HCT116 (cell line): ENCODE data around the gene RCOR1. TPM values are rescaled to one million over a fixed set of nuclear protein-coding genes. Genes with fewer than 3 reads are reported as not detected.
A peak's percentile ranks its signal among the peaks of the same experiment; 100 is the strongest.
"Not testable (repeated sequence)": the region's sequence is repeated elsewhere in the genome, so short reads cannot be mapped to it uniquely, and the experiment has no call there.

Experiments
- ATAC-seq: fragments of 200-7000 bp; cut with Tn5 transposase; 2 replicates; pipeline ENCODE4 v1.9.1; 2020; ENCODE audit warnings: mild to moderate bottlenecking, moderate library complexity
- BruUV-seq: library from RNA; stranded (reverse); fragments of 400-500 nt; replicated peaks from 2 replicates; lab custom pipeline; 2021; lab: Mats Ljungman, UMichigan
- CTCF ChIA-PET: fragments of 300-600 bp; sonication (Branson Sonifier 250); formaldehyde crosslinking; loops from one replicate; lab custom pipeline; 2021; ENCODE audit warnings: antibody characterized with exemption; lab: Charles Lee
- POLR2A ChIA-PET: fragments of 300-600, 350-600 bp; sonication (Branson Sonifier 250); formaldehyde crosslinking; loops from one replicate; lab custom pipeline; 2021; ENCODE audit warnings: antibody characterized with exemption; lab: Charles Lee
- RAD21 ChIA-PET, 2 experiments: fragments of 300-600 bp; sonication (Branson Sonifier 250); formaldehyde crosslinking; loops; one replicate each; lab custom pipeline; 2023; ENCODE audit warnings: low total read pairs in 2 of 2; ENCODE audit not compliant: uncharacterized antibody in 2 of 2, unreplicated experiment in 2 of 2, low non-redundant PET in 1 of 2; lab: Charles Lee
- DNase-seq: peaks from one replicate; pipeline ENCODE4 v3.0.0-alpha.2; 2010; ENCODE audit warnings: low read depth, low spot score
- H2AFZ ChIP-seq: fragments of 200-600 bp; shearing (Covaris generic), sonication (generic); 2 replicates; pipeline ENCODE4 v1.6.1; 2017; ENCODE audit warnings: low read depth, mixed run types, mixed read lengths, antibody characterized with exemption, low read length; ENCODE audit not compliant: poor library complexity, severe bottlenecking
- H3K27ac ChIP-seq: 2 replicates; pipeline ENCODE4 v1.5.1; 2012; ENCODE audit warnings: low read depth, low read length
- H3K27me3 ChIP-seq: fragments of 200-600 bp; sonication (generic); 2 replicates; pipeline ENCODE4 v1.6.1; 2016; ENCODE audit warnings: mixed run types, low read length, mixed read lengths; ENCODE audit not compliant: insufficient read depth
- H3K36me3 ChIP-seq, 2 experiments: fragments of 200-500 bp in 1 of 2; fragments of 200-600 bp in 1 of 2; sonication (Bioruptor generic) in 1 of 2; sonication (generic) in 1 of 2; 2 replicates each; pipeline versions ENCODE4 v1.5.1 to v1.6.1; 2014 to 2016; ENCODE audit warnings: low read length in 2 of 2, inconsistent platforms in 1 of 2, mixed read lengths in 1 of 2, mixed run types in 1 of 2; ENCODE audit not compliant: insufficient read depth in 2 of 2, control insufficient read depth in 1 of 2
- H3K4me1 ChIP-seq, 2 experiments: fragments of 200-600 bp in 1 of 2; sonication (generic) in 1 of 2; 2 replicates each; pipeline versions ENCODE4 v1.5.1 to v1.6.1; 2012 to 2017; ENCODE audit warnings: low read length in 2 of 2, inconsistent platforms in 1 of 2, mild to moderate bottlenecking in 1 of 2, mixed read lengths in 1 of 2, mixed run types in 1 of 2, moderate library complexity in 1 of 2; ENCODE audit not compliant: insufficient read depth in 2 of 2, control insufficient read depth in 1 of 2
- H3K4me2 ChIP-seq: fragments of 200-600 bp; sonication (generic); 2 replicates; pipeline ENCODE4 v1.6.1; 2017; ENCODE audit warnings: mixed run types, low read length, mixed read lengths
- H3K4me3 ChIP-seq, 2 experiments: fragments of 200-600 bp in 1 of 2; sonication (generic) in 1 of 2; replicated peaks in 1 of 2; 2 replicates each; pipeline ENCODE4 v1.5.1; 2011 to 2016; ENCODE audit warnings: low read length in 2 of 2, control low read depth in 1 of 2, low read depth in 1 of 2, mild to moderate bottlenecking in 1 of 2, mixed read lengths in 1 of 2, mixed run types in 1 of 2
- H3K79me2 ChIP-seq: fragments of 200-600 bp; sonication (generic); 2 replicates; pipeline ENCODE4 v1.6.1; 2017; ENCODE audit warnings: mild to moderate bottlenecking, mixed run types, low read length, moderate library complexity, mixed read lengths; ENCODE audit not compliant: insufficient read depth
- H3K9ac ChIP-seq: fragments of 200-600 bp; sonication (generic); 2 replicates; pipeline ENCODE4 v1.6.1; 2016; ENCODE audit warnings: low read length, mixed read lengths
- H3K9me2 ChIP-seq: fragments of 200-600 bp; sonication (generic), shearing (Covaris generic); 2 replicates; pipeline ENCODE4 v1.6.1; 2017; ENCODE audit warnings: mixed run types, mild to moderate bottlenecking, moderate library complexity; ENCODE audit not compliant: insufficient read depth
- H3K9me3 ChIP-seq, 2 experiments: fragments of 200-500 bp in 1 of 2; fragments of 200-600 bp in 1 of 2; sonication (Bioruptor generic) in 1 of 2; sonication (generic) in 1 of 2; 2 replicates each; pipeline ENCODE4 v1.6.1; 2014 to 2017; ENCODE audit warnings: low read length in 2 of 2, mixed read lengths in 2 of 2, inconsistent platforms in 1 of 2, low read depth in 1 of 2, mild to moderate bottlenecking in 1 of 2, mixed run types in 1 of 2, moderate library complexity in 1 of 2; ENCODE audit not compliant: control insufficient read depth in 1 of 2, insufficient read depth in 1 of 2
- H4K20me1 ChIP-seq: fragments of 200-600 bp; sonication (generic), shearing (Covaris generic); 2 replicates; pipeline ENCODE4 v1.6.1; 2017; ENCODE audit warnings: mixed run types, mild to moderate bottlenecking, moderate library complexity; ENCODE audit not compliant: insufficient read depth
- SRF ChIP-seq: IDR thresholded peaks from 2 replicates; pipeline ENCODE4 v1.6.1; 2012; ENCODE audit warnings: low read depth
- intact Hi-C: fragments of 100-400 bp; cut with micrococcal nuclease; formaldehyde crosslinking; loops from 2 replicates; pipeline ENCODE4 v1.10.0; 2022
- total RNA-seq: library from RNA; stranded (reverse); gene quantifications from one replicate; pipeline ENCODE4 v1.2.1, GENCODE V29; 2021; ENCODE audit not compliant: unreplicated experiment

Gene RCOR1
- total RNA-seq, 1 experiment from 2014 or later = 30.7 TPM

GRCh38 chr14:102575160-102575845 lies 17.1 kb upstream of the RCOR1 start:
- H3K4me1 ChIP-seq = peaks cover 5 to 18% of the 10 kb centered on the region in 2 experiments
- no peak for TF ChIP-seq SRF
- intact Hi-C loops = no loop called here
- no peaks in the 10 kb centered on the region for H3K27me3 ChIP-seq
- no peaks in the 10 kb centered on the region for H3K9me3 ChIP-seq
- BruUV-seq = no TSS peak
- no peaks in the 10 kb centered on the region for H3K9me2 ChIP-seq
- ChIA-PET RAD21 (no interaction called here), CTCF (interaction anchor here (1.0 to 1.1 kb wide), 2 partner anchors 16 to 19 kb away, joined by 3 to 4 read pairs; no protein-coding TSS in a partner anchor), POLR2A (interaction anchor here (0.6 kb wide), 1 partner anchor 80 kb away, joined by 3 read pairs; no protein-coding TSS in a partner anchor)
- no peaks in the 10 kb centered on the region for H4K20me1 ChIP-seq
- H3K9ac ChIP-seq = no peak overlapping the region
- no peak for DNase-seq
- H3K4me2 ChIP-seq = peak overlapping the region; percentile 2; the same call in 1 of the 2 replicates
- no peaks in the 10 kb centered on the region for H3K36me3 ChIP-seq
- ATAC-seq = no peak
- H2AFZ ChIP-seq = no peak overlapping the region
- no peak overlapping the region for H3K27ac ChIP-seq
- H3K4me3 ChIP-seq = no peak overlapping the region
- H3K79me2 ChIP-seq = no peaks in the 10 kb centered on the region

GRCh38 chr14:102575846-102576428 lies 16.5 kb upstream of the RCOR1 start:
- DNase-seq, H3K27me3 ChIP-seq, H2AFZ ChIP-seq, POLR2A ChIA-PET, H4K20me1 ChIP-seq, H3K9ac ChIP-seq, CTCF ChIA-PET, H3K4me2 ChIP-seq, H3K9me3 ChIP-seq, H3K36me3 ChIP-seq, H3K4me3 ChIP-seq, H3K79me2 ChIP-seq, intact Hi-C loops, RAD21 ChIA-PET, BruUV-seq, ATAC-seq, H3K27ac ChIP-seq, H3K9me2 ChIP-seq: not testable (repeated sequence)
- peaks cover 5 to 24% of the 10 kb centered on the region in 2 experiments for H3K4me1 ChIP-seq
